Activated gamma-delta T cell treated with Interleukin-2 at 50 U/mL for 16 hours (primary cell): ENCODE results near the gene RIPK3.

Experiments used
- DNase-seq: peaks from one replicate; pipeline ENCODE4 v3.0.0-alpha.2; 2020

RIPK3 gene

DNA sequence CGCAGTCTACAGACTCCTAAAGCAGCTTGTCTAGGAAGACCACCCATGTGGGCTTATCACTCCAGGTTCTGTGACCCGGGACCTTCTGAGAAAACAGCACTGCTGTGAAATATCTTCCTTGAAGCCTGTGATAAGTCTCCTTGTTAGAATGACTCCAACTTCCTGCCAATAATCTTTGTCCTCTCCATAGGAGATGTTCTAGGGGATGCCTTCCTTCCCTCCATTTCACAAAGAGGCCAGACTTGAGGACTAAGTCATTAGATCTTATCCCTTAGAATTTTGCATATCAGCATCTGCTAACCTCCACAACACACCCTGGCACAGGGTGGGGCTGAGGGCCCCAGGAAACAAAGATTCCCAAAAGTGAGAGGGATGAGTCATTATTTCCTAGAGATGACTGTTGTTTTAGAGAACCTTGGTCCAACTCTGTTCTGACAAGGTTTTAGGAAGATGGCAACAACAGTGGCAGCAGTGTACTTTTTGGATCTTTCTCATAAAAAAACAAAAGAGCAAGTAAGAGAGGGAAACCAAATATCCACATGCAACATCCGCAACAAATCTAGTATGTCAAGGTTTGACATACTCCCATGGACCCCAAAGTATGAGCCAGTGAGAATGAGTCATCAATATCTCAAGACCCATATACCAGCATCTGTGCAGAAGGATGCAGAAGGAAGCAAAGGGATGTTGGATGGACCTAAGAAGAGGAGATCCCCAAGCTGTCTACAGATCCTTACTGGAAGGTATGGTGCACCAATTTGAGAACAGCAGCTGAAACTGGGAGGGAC is 22.5 kb downstream of the RIPK3 start:
- no peak for DNase-seq

- no peak for DNase-seq
Measured at GRCh38 chr14:24316597-24316950, 23.2 kb downstream of the RIPK3 start.

- no peak for DNase-seq
Measured at GRCh38 chr14:24315807-24316596, 23.8 kb downstream of the RIPK3 start.

DNA sequence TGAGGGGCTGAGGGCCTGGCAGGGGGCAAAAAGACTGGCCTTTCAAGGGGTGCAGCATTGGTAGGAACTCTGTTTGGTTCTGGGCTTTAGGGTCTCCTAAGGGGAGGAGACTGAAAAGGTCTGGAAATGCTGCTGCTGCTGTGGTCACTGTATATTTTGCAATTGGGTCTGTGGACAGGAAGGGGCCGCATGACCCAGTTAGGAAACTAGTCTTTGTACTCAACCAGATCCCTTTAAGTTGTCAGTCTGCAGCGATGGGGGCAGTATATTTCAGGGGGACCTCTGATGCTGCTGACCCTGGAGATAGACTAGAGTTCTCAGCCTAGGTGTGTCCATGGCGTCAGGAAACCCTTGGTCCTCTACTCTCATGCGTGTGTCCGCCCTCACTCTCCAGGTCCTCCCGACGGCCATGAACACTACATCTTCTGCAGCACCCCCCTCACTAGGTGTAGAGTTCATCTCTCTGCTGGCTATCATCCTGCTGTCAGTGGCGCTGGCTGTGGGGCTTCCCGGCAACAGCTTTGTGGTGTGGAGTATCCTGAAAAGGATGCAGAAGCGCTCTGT is 24.5 kb downstream of the RIPK3 start:
- DNase-seq: no peak

DNA sequence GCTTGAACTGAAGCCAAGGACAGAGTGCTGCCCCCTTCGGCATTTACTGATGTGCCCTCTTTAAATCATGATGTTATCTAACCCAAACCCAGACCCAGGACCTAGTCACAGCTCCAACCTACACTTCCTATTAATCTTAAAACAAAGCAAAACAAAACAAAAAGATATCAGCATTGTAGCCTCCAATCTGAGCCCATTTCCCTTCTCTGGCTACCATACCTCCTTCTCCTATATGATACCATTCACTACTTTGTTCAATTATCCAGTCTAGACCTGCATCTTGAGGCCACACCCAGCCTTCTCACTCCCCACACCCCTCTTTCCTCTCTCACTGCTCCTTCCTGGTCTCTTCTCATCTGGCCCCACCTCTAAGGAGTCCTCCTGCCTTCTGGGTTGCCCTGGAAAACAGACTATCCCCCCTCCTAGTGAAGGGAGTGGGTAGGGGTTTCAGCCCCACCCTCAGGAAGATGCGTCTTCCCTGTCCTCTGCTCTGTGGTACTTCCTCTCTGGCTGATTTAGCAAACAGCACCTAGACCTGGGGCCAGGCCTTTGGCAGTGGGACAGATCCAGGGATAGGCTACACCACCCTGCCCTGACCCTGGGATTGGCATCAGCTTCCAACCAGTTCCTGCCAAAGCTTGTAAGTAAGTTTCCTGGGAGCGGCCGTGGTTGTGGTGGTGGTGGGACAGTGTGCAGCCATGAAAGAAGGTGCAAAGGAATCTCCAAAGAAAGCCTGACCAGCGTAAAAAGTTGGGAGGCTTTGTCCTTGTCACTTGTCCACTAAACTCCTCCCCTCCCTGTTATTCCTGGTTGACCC is 25.2 kb downstream of the RIPK3 start:
- no peak for DNase-seq

- DNase-seq: no peak
Measured at GRCh38 chr14:24313913-24314312, 25.9 kb downstream of the RIPK3 start.

GRCh38 chr14:24312736-24313507 is 26.9 kb downstream of the RIPK3 start:
- peak; percentile 36 for DNase-seq

DNA sequence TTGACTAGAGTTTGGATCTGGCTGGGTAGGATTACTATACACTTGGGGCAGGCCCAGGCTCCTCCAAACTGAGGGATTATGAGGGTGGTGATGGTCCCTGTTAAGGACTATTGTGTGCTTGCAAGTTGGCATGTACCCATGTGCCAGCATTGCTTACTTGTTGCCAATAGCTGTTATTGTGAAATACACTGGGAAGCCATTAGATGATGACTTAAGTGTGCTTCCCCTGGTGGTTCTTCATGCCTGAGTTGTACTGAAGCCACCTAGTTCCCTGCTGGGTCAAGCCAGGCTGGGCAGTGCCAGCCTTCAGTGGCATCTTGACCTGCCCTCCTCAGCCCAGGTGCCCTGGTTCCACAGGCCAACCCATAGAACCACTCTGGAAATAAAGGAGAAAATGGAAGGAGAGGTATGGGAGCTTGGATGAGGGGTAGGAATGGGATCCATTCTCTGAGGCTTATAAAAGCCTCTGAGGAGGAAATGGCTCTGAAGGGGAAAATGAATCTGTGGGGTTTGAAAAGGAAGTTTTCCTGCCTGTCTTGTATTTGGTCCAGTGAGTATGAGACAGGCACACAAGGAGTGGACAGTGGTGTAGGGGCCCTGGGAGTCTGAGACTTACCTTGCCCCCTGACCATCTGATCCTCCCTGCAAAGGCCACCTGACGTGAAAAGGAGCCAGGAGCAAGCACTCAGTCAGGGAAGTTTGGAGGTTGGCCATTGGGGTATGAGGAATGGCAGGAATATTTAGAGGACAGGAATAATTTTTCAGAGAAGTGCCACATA is 27.8 kb downstream of the RIPK3 start:
- no peak for DNase-seq

DNA sequence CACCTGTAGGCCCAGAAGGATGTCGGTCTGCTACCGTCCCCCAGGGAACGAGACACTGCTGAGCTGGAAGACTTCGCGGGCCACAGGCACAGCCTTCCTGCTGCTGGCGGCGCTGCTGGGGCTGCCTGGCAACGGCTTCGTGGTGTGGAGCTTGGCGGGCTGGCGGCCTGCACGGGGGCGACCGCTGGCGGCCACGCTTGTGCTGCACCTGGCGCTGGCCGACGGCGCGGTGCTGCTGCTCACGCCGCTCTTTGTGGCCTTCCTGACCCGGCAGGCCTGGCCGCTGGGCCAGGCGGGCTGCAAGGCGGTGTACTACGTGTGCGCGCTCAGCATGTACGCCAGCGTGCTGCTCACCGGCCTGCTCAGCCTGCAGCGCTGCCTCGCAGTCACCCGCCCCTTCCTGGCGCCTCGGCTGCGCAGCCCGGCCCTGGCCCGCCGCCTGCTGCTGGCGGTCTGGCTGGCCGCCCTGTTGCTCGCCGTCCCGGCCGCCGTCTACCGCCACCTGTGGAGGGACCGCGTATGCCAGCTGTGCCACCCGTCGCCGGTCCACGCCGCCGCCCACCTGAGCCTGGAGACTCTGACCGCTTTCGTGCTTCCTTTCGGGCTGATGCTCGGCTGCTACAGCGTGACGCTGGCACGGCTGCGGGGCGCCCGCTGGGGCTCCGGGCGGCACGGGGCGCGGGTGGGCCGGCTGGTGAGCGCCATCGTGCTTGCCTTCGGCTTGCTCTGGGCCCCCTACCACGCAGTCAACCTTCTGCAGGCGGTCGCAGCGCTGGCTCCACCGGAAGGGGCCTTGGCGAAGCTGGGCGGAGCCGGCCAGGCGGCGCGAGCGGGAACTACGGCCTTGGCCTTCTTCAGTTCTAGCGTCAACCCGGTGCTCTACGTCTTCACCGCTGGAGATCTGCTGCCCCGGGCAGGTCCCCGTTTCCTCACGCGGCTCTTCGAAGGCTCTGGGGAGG is 28.9 kb downstream of the RIPK3 start, which contains the start of gene LTB4R:
LTB4R (plus strand) TSS at position 857 of the 959 bp plus-strand sequence. CDS start 4,150 bp downstream, outside the sequence.
- peak; percentile 64 for DNase-seq

- no peak for DNase-seq
Measured at GRCh38 chr14:24310265-24310645, 29.5 kb downstream of the RIPK3 start.

- DNase-seq: no peak
Measured at GRCh38 chr14:24309538-24310264, 30.1 kb downstream of the RIPK3 start, which contains the start of gene LTB4R2. Gene LTB4R2 (plus strand): TSS chr14:24310140. CDS start chr14:24310665, 525 bp downstream.

GRCh38 chr14:24308342-24309124 is 31.3 kb downstream of the RIPK3 start:
- DNase-seq: no peak

- peak; percentile 56 for DNase-seq
Measured at GRCh38 chr14:24307575-24308341, 32.0 kb downstream of the RIPK3 start, which contains the start of gene CIDEB. Gene CIDEB (minus strand): TSS chr14:24307977. CDS start chr14:24307858, 119 bp downstream.

DNA sequence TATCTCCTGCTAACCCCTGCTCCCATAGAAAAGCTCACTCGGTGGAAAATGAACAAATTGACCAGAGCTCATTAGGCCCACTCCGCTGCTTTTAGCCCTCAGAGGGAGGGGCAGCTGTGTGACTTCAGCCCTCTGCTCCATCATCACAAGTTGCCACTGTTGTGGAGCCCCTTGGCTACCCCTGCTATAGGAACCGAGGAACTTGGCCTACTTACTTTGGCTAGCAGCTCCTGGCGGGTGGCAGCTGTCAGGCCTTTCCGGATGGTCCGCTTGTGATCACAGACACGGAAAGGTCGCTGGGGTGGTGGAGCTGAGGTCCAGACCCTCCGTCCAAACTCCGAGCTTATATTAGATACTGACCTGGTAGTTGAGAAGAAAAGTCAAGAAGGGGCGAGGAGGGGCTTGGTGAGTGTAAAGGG is 32.6 kb downstream of the RIPK3 start:
- DNase-seq: no peak

DNA sequence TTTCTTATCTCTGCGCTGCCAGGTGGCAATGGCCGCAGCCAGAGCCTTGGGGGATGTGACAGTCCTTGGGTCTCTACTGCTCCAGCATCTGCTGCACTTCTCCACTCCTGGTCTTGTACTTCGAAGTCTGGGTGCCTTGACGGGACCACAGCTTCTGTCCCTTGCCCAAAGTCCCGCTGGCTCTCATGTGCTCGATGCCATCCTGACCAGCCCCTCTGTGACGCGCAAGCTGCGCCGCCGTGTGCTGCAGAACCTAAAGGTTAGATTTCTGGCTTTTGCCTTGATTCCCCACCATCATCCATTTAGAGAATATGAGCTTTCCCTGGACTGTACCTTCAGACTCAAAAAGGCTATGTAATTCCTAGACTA is 35.8 kb downstream of the RIPK3 start:
- no peak for DNase-seq

GRCh38 chr14:24300326-24300980 is 39.3 kb downstream of the RIPK3 start:
- DNase-seq: no peak
